ENCODE measurements around the gene MGAT5. TPM values are rescaled to one million over a fixed set of nuclear protein-coding genes. Genes with fewer than 3 reads are reported as not detected.

MGAT5 gene
- total RNA-seq, 3 donors from 2014 or later (not counting 1 experiment from before 2014, with no cell fraction given): 39.7 to 58.2 (median 57.0) TPM

GRCh38 chr2:134397146-134397896 is 143.4 kb downstream of the MGAT5 start:
- H3K27me3 Mint-ChIP-seq (ENCODE audit: low read depth in 2 of 2): no peaks in the 10 kb centered on the region
- H3K4me1 Mint-ChIP-seq: peaks cover 7 to 9% of the 10 kb centered on the region in 2 donors
- H3K27ac Mint-ChIP-seq: no peak overlapping the region
- TF ChIP-seq CTCF (IDR thresholded peaks at IDR 0.05): no peak
- 98% methylated on average over 6 of the region's 7 CpGs for WGBS (ENCODE audit: insufficient coverage)
- no peaks in the 10 kb centered on the region for H3K9me3 Mint-ChIP-seq
- intact Hi-C loops (cut with micrococcal nuclease): no loop called here
- H3K4me3 Mint-ChIP-seq: no peak overlapping the region
- Histone ChIP-seq H3K4me3 (ENCODE audit: low read length) (no peak overlapping the region), H3K27me3 (ENCODE audit: control insufficient read depth, insufficient read depth, low read length) (no peaks in the 10 kb centered on the region), H3K27ac (ENCODE audit: low read length) (no peak overlapping the region), H3K36me3 (ENCODE audit: control insufficient read depth, insufficient read depth, low read length) (no peaks in the 10 kb centered on the region), H3K4me1 (ENCODE audit: control insufficient read depth, insufficient read depth, low read length) (peaks cover 6% of the 10 kb centered on the region), H3K9me3 (ENCODE audit: control insufficient read depth, insufficient read depth, low read length) (no peaks in the 10 kb centered on the region)
- no peak for DNase-seq
- no peaks in the 10 kb centered on the region for H3K36me3 Mint-ChIP-seq
- ATAC-seq: no peak

GRCh38 chr2:134398300-134398699 is 144.4 kb downstream of the MGAT5 start:
- Histone ChIP-seq H3K9me3 (ENCODE audit: control insufficient read depth, insufficient read depth, low read length) (no peaks in the 10 kb centered on the region), H3K36me3 (ENCODE audit: control insufficient read depth, insufficient read depth, low read length) (no peaks in the 10 kb centered on the region), H3K4me3 (ENCODE audit: low read length) (no peak overlapping the region), H3K27ac (ENCODE audit: low read length) (no peak overlapping the region), H3K4me1 (ENCODE audit: control insufficient read depth, insufficient read depth, low read length) (peaks cover 6% of the 10 kb centered on the region), H3K27me3 (ENCODE audit: control insufficient read depth, insufficient read depth, low read length) (no peaks in the 10 kb centered on the region)
- intact Hi-C loops (cut with micrococcal nuclease): no loop called here
- 97% methylated on average over 4 of the region's 6 CpGs for WGBS (ENCODE audit: insufficient coverage)
- no peaks in the 10 kb centered on the region for H3K9me3 Mint-ChIP-seq
- no peak overlapping the region for H3K27ac Mint-ChIP-seq
- ATAC-seq (no peak), DNase-seq (no peak)
- H3K27me3 Mint-ChIP-seq (ENCODE audit: low read depth in 2 of 2): no peaks in the 10 kb centered on the region
- peaks cover 7% of the 10 kb centered on the region in 2 donors for H3K4me1 Mint-ChIP-seq
- TF ChIP-seq CTCF (IDR thresholded peaks at IDR 0.05): no peak
- no peaks in the 10 kb centered on the region for H3K36me3 Mint-ChIP-seq
- no peak overlapping the region for H3K4me3 Mint-ChIP-seq

- Mint-ChIP-seq H3K36me3 (no peaks in the 10 kb centered on the region), H3K4me1 (peaks cover 7% of the 10 kb centered on the region in 2 donors), H3K27ac (no peak overlapping the region), H3K4me3 (no peak overlapping the region), H3K9me3 (no peaks in the 10 kb centered on the region), H3K27me3 (ENCODE audit: low read depth in 2 of 2) (no peaks in the 10 kb centered on the region)
- WGBS (ENCODE audit: insufficient coverage): 100% methylated on average over 2 of the region's 2 CpGs
- intact Hi-C loops (cut with micrococcal nuclease): no loop called here
- Histone ChIP-seq H3K9me3 (ENCODE audit: control insufficient read depth, insufficient read depth, low read length) (no peaks in the 10 kb centered on the region), H3K4me1 (ENCODE audit: control insufficient read depth, insufficient read depth, low read length) (peaks cover 6% of the 10 kb centered on the region), H3K4me3 (ENCODE audit: low read length) (no peak overlapping the region), H3K27ac (ENCODE audit: low read length) (no peak overlapping the region), H3K27me3 (ENCODE audit: control insufficient read depth, insufficient read depth, low read length) (no peaks in the 10 kb centered on the region), H3K36me3 (ENCODE audit: control insufficient read depth, insufficient read depth, low read length) (peaks cover 4% of the 10 kb centered on the region)
- ATAC-seq: no peak
- TF ChIP-seq CTCF (IDR thresholded peaks at IDR 0.05): no peak
- DNase-seq: no peak
Observed at GRCh38 chr2:134399096-134399495, 145.2 kb downstream of the MGAT5 start.

GRCh38 chr2:134401081-134401497 is 147.2 kb downstream of the MGAT5 start:
- H3K36me3 Mint-ChIP-seq: peaks cover 6% of the 10 kb centered on the region
- H3K9me3 Mint-ChIP-seq: no peaks in the 10 kb centered on the region
- Histone ChIP-seq H3K9me3 (ENCODE audit: control insufficient read depth, insufficient read depth, low read length) (no peaks in the 10 kb centered on the region), H3K27ac (ENCODE audit: low read length) (no peak overlapping the region), H3K4me1 (ENCODE audit: control insufficient read depth, insufficient read depth, low read length) (peaks cover 6% of the 10 kb centered on the region), H3K4me3 (ENCODE audit: low read length) (no peak overlapping the region), H3K27me3 (ENCODE audit: control insufficient read depth, insufficient read depth, low read length) (no peaks in the 10 kb centered on the region), H3K36me3 (ENCODE audit: control insufficient read depth, insufficient read depth, low read length) (peaks cover 9% of the 10 kb centered on the region)
- H3K4me1 Mint-ChIP-seq: peaks cover 8 to 12% of the 10 kb centered on the region in 2 donors
- no peaks in the 10 kb centered on the region for H3K27me3 Mint-ChIP-seq (ENCODE audit: low read depth in 2 of 2)
- WGBS (ENCODE audit: insufficient coverage): 93% methylated on average over 5 of the region's 5 CpGs
- TF ChIP-seq CTCF (IDR thresholded peaks at IDR 0.05): no peak
- DNase-seq (no peak), ATAC-seq (no peak)
- intact Hi-C loops (cut with micrococcal nuclease): no loop called here
- H3K4me3 Mint-ChIP-seq: no peak overlapping the region
- H3K27ac Mint-ChIP-seq: no peak overlapping the region
